A673 (cell line): ENCODE results near the gene DGKH.

ENCODE experiments used
- CTCF ChIP-seq: fragments of 300-800, 200-600 bp; sonication (generic); conservative IDR thresholded peaks from 2 replicates; pipeline ENCODE4 v1.5.1; 2017; ENCODE audit warnings: low read depth, mild to moderate bottlenecking, antibody characterized with exemption, low read length, moderate library complexity, mixed read lengths
- EZH2 ChIP-seq: fragments of 200-600 bp; sonication (generic); IDR thresholded peaks from 2 replicates; pipeline ENCODE4 v1.6.1; 2017; ENCODE audit warnings: borderline replicate concordance, low read depth, mild to moderate bottlenecking, mixed read lengths, antibody characterized with exemption, low read length; ENCODE audit not compliant: poor library complexity, severe bottlenecking

GRCh38 chr13:42039457-42039945 is 8.9 kb upstream of the DGKH start:
- TF ChIP-seq CTCF (no peak), EZH2 (no peak)
